CD4-positive, alpha-beta T cell treated with Interleukin-10 for 1 hour (primary cell): Measurements from ENCODE around the gene PCNX1.
"Not testable (repeated sequence)": the region's sequence is repeated elsewhere in the genome, so short reads cannot be mapped to it uniquely, and the experiment has no call there.

Experiments
- DNase-seq: peaks from one replicate; pipeline ENCODE4 v3.0.0-alpha.2; 2020

PCNX1 gene

GRCh38 chr14:71135911-71136310, 228.7 kb downstream of the PCNX1 start:
- no peak for DNase-seq

GRCh38 chr14:71136386-71137060, 229.3 kb downstream of the PCNX1 start:
- no peak for DNase-seq

GRCh38 chr14:71137536-71138447, 230.5 kb downstream of the PCNX1 start:
- DNase-seq, result no peak

DNA sequence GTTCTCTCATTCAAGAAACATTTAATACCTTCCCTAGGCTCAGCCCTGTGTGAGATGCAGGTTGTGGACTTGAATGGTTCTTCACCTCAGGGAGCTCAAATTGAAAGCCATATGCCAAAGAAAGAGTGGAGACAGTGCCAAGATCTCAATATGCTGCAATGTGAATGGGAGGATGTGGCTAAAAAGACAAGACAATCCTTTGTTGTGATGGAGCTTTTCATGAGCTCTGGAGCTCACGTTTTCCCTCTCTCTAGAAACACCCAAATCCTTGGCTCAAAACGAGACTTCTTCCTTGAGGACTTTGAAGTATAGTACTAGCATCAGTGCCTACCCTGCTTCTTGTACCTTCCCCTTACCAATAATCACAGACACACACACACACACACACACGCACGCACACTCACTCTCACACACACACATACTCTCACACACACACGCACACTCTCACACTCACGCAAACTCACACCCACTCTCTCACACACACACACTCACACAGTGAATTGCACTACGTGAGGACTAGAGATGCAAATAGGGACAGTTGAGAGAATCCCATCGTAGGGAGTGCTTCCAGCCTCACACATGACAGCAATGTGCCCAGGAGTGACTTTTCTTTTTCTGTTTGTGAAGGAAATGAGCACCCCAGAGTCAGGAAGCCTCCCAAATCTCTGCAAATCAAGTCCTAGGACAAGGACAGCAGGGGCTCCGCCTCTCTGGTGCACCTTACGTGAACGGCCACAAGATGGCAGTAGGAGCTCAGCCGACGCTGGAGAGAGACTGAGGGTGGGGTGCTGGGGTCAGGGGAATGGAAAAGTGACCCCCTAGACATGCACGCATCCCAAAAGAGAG, 231.4 kb downstream of the PCNX1 start:
- DNase-seq, result peak; percentile 61

DNA sequence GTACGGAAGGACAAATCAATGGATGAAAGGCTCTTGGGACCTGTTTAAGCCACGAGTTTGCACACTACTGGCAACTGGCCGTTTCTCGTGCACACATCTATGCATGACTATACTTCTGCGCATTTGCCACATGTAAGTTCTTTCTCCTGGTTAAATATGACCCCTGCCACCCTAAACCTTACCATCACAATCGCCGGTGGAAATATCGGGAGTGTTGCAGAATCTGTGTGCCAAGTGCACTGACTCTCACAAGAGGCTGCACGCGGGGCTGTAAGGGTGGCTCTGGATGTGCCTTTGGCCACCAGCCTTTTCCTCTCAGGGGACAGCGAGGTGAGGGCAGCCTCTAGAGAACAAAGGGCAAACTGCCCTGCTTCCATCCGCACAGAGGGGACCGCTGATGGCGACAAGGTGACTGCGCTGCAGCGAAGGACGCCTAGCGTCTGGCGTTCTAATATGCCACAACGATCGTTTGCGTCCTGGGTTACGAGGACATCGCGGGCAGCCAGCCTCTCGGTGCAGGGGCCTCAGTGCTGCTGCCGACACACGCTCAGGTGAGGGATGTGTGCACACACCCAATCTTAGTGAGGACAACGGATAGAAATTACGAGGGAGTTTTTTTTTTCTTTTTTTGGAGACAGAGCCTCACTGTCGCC, 232.2 kb downstream of the PCNX1 start:
- no peak for DNase-seq

- DNase-seq, result no peak
Observed at GRCh38 chr14:71140157-71140556, 232.9 kb downstream of the PCNX1 start.

DNA sequence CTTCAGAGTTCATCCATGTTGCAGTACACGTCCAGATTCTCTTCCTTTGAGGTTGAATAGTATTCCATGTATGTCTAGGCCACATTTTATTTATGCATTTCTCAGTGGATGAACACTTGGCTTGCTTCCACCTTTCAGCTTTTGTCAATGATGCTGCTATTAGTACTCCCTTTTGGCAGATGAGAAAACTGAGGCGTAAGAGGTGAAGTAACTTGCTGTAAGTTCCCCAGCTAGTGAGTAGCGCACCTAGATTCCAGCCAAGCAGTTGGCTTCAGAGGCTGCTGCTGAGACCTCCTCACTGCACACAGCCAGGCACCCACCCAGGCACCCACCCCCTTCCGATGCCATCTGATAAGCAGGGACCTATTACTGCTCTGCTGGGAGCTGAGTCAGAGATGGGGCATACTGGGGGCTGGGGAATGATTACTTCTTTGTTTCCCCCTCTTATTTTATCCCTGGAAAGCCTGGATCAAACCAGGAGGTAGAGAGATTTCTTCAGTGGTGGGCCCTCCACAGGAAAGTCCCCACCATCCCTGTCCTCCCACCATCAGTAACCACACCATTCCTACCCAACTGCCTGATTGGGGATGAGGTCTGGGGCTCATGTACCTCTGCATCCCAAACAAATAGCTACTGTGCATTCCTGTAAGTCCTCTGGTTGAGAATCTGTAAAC, 234.6 kb downstream of the PCNX1 start:
- no peak for DNase-seq

- DNase-seq, result peak; percentile 25
Observed at GRCh38 chr14:71142375-71143038, 235.2 kb downstream of the PCNX1 start.

DNA sequence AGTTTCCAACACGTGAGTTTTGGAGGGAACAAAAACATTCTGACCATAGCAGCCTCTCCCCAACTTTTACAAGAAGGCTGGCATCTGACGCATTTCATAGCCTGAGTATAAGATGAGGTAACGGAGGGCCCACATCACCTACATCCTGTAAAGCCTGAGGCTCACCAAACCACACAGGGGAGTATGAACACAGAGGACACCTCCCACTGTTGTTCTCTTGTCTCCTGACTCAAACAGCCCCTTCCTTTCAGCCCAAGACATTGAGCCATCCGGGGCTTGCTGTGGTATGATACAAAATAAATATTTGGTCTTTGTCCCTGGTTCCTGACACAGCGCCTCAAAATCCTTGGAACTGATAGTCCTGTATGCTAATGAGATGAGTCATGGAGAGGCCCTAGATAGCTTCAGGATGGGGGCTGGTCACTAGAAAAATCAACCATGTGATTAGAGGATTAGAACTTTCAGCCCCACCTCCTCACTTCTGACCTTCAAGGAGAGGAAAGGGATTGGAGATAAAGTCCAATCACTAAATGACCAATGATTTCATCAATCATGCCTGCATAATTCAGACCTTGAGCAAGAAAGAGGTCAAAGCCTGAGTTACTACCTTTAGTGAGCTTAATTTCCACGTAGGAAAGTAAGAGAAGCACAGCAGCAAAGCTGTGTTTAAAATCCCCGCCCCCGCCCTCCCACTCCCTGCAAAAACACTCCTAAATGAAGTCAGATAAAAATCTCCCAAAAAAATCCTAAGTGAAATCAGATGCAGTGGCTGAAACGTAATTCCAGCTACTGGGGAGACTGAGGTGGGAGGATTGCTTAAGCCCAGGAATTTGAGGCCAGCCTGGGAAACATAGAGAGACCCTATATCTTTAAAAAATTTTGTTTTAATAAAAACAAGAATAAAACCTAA, 236.4 kb downstream of the PCNX1 start:
- peak; percentile 38 for DNase-seq

DNA sequence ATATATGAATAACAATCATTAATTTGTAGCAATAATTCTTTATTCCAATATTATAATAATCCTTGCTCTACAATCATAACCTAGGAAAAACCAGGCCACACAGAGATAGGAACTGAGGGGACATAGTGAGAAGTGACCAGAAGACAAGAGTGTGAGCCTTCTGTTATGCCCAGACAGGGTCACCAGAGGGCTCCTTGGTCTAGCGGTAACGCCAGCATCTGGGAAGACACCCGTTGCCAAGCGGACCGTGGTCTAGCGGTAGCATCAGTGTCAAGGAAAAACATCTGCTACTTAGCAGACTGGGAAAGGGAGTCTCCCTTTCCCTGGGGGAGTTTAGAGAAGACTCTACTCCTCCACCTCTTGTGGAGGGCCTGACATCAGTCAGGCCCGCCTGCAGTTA, 240.1 kb downstream of the PCNX1 start:
- not testable (repeated sequence) for DNase-seq

DNA sequence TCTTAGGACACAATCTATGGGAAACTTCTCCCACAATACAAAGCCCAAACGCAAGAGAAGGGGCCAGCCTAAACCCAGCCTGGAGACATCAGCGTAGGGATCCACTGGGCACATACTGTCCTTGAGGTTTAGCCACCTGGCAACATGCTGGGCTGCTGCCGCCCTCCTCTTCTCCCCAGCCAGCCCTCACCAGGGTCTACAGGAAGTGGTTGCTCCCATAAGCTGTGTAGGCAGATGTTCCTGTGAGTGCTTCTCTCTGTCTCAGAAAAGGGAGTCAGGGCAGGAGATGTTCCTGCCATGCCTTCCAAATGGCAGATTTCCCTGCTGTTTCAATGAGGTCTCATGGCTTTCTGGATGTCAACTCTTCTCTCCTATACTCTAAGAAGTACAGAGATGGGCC, 241.4 kb downstream of the PCNX1 start:
- no peak for DNase-seq

- DNase-seq, result no peak
Observed at GRCh38 chr14:71150737-71151136, 243.5 kb downstream of the PCNX1 start.

- no peak for DNase-seq
Observed at GRCh38 chr14:71155743-71156142, 248.5 kb downstream of the PCNX1 start.

- DNase-seq, result no peak
Observed at GRCh38 chr14:71163050-71163841, 256.0 kb downstream of the PCNX1 start.

DNA sequence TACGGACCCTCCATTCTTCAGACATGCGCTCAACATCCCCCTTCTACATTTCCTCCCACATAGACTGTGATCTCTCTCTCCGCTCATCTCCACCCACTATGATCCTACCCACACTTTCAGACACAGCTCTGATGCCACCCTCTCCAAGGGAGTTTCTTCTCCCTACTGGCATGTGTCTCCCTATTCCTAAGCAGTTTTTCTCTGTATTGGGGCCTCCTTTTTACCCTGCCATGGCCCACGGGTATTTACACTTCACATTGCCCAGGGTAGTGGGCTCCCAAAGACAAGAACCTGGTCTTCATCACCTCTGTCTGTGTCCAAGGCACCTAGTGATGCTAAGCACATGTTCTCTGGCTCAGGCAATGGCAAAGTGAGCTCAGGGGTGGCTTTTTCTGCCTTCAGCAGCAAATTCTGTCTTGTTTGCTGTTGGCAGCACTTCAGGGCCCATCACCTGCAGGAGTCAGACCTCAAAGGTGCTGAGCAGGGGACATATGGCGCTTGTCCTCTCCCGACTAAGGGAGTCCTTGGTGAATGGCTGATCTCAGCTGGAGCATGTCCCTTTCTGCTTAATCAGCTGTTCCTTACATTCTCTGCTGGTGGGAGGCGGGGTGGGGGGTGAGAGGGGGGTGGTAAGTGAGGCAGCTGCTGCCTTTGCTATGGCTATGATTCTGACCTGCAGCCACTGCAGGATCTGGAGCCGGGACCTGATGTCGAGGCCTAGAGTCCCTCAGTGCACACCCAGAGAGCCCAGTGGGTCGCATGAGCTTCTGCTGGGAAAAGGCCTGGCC, 256.8 kb downstream of the PCNX1 start:
- no peak for DNase-seq
